Measurements from ENCODE around the gene SLC1A2.

SLC1A2 gene

GRCh38 chr11:35324981-35325380 lies 94.4 kb downstream of the SLC1A2 start:
- no peak for DNase-seq (ENCODE audit: low read depth in 3 of 3)

GRCh38 chr11:35324183-35324886 lies 95.0 kb downstream of the SLC1A2 start:
- no peak for DNase-seq (ENCODE audit: low read depth in 3 of 3)

GRCh38 chr11:35323076-35323868 lies 96.1 kb downstream of the SLC1A2 start:
- DNase-seq (ENCODE audit: low read depth in 3 of 3): no peak

GRCh38 chr11:35322318-35322979 lies 96.9 kb downstream of the SLC1A2 start:
- DNase-seq (ENCODE audit: low read depth in 3 of 3): no peak

GRCh38 chr11:35321532-35322317 lies 97.6 kb downstream of the SLC1A2 start:
- DNase-seq (ENCODE audit: low read depth in 3 of 3): no peak

- no peak for DNase-seq (ENCODE audit: low read depth in 3 of 3)
Observed at GRCh38 chr11:35321111-35321510, 98.2 kb downstream of the SLC1A2 start.

GRCh38 chr11:35318977-35319925 lies 100.1 kb downstream of the SLC1A2 start:
- no peak for DNase-seq (ENCODE audit: low read depth in 3 of 3)

GRCh38 chr11:35318309-35318708 lies 101.0 kb downstream of the SLC1A2 start:
- no peak for DNase-seq (ENCODE audit: low read depth in 3 of 3)

GRCh38 chr11:35317253-35317652 lies 102.1 kb downstream of the SLC1A2 start:
- no peak for DNase-seq (ENCODE audit: low read depth in 3 of 3)

GRCh38 chr11:35316161-35316560 lies 103.2 kb downstream of the SLC1A2 start:
- no peak for DNase-seq (ENCODE audit: low read depth in 3 of 3)

- no peak for DNase-seq (ENCODE audit: low read depth in 3 of 3)
Observed at GRCh38 chr11:35313760-35314153, 105.6 kb downstream of the SLC1A2 start.

GRCh38 chr11:35313066-35313759 lies 106.1 kb downstream of the SLC1A2 start:
- DNase-seq (ENCODE audit: low read depth in 3 of 3): no peak

- no peak for DNase-seq (ENCODE audit: low read depth in 3 of 3)
Observed at GRCh38 chr11:35311331-35311730, 108.0 kb downstream of the SLC1A2 start.

- DNase-seq (ENCODE audit: low read depth in 3 of 3): no peak
Observed at GRCh38 chr11:35308157-35308556, 111.2 kb downstream of the SLC1A2 start.

GRCh38 chr11:35307221-35307621 lies 112.1 kb downstream of the SLC1A2 start:
- DNase-seq (ENCODE audit: low read depth in 3 of 3): no peak

- DNase-seq (ENCODE audit: low read depth in 3 of 3): no peak
Observed at GRCh38 chr11:35305670-35306382, 113.5 kb downstream of the SLC1A2 start.

GRCh38 chr11:35304900-35305460 lies 114.4 kb downstream of the SLC1A2 start:
- DNase-seq (ENCODE audit: low read depth in 3 of 3): no peak

GRCh38 chr11:35304386-35304775 lies 115.0 kb downstream of the SLC1A2 start:
- no peak for DNase-seq (ENCODE audit: low read depth in 3 of 3)

Measured in stimulated activated CD4-positive, alpha-beta T cell treated with anti-CD3 and anti-CD28 coated beads, TNF-alpha, amount 100 ng/mL, for 24 hours (primary cell).